Prostate gland (tissue), 2 donors: ENCODE results near the gene SNRNP27. TPM values are rescaled to one million over a fixed set of nuclear protein-coding genes. Genes with fewer than 3 reads are reported as not detected.
"Not testable (repeated sequence)": the region's sequence is repeated elsewhere in the genome, so short reads cannot be mapped to it uniquely, and the experiment has no call there.

Source experiments
- DNase-seq: peaks from one replicate; pipeline ENCODE4 v3.0.0-alpha.2; 2019; ENCODE audit warnings: low spot score
- H3K27ac ChIP-seq, 2 donors: fragments of 200-600 bp; sonication (generic); 2 replicates each; pipeline ENCODE4 v1.5.1; 2017 to 2019
- H3K27me3 ChIP-seq: fragments of 200-600 bp; sonication (generic); replicated peaks from 2 replicates; pipeline ENCODE4 v1.5.1; 2019; ENCODE audit not compliant: insufficient read depth
- H3K36me3 ChIP-seq, 2 donors: fragments of 200-600 bp; sonication (generic); 1 replicate in 1 of 2; 2 replicates in 1 of 2; pipeline versions ENCODE4 v1.5.1 to v1.8.1; 2017 to 2019
- H3K4me1 ChIP-seq: fragments of 200-600 bp; sonication (generic); replicated peaks from 2 replicates; pipeline ENCODE4 v1.5.1; 2019
- H3K4me3 ChIP-seq, 2 donors: fragments of 200-600 bp; sonication (generic); 2 replicates each; pipeline ENCODE4 v1.5.1; 2017 to 2019
- H3K9me3 ChIP-seq: fragments of 200-600 bp; sonication (generic); 2 replicates; pipeline ENCODE4 v1.5.1; 2017
- POLR2A ChIP-seq: fragments of 450-650 bp; IDR thresholded peaks from one replicate; pipeline ENCODE4 v1.6.1; 2016; ENCODE audit warnings: antibody characterized with exemption, mild to moderate bottlenecking
- POLR2AphosphoS5 ChIP-seq: sonication (generic); formaldehyde crosslinking; IDR thresholded peaks from one replicate; pipeline ENCODE4 v1.6.1; 2017; ENCODE audit warnings: antibody characterized with exemption
- WGBS: methylation state at CpG from one replicate; pipeline ENCODE4 v1.1.5; 2018; 5-methylcytosine and 5-hydroxymethylcytosine counted together
- intact Hi-C: fragments of 100-400 bp; cut with DNase I; formaldehyde crosslinking; loops from one replicate; pipeline ENCODE4 v1.14.2; 2022
- small RNA-seq, 2 donors: library from RNA; depleted of rRNA; stranded (forward); fragments of <200 nt; gene quantifications; one replicate each; pipeline ENCODE3, GENCODE V24; 2016
- total RNA-seq, 2 donors: library from RNA; depleted of rRNA; stranded (reverse); fragments of >200 nt; gene quantifications; one replicate each; pipeline ENCODE4 v1.1.0, GENCODE V29; 2016
- TF ChIP-seq, protein P1 (sequence below), 4 experiments: fragments of 200-600 bp in 2 of 4; fragments of 450-650 bp in 2 of 4; sonication (generic) in 2 of 4; IDR thresholded peaks; 1 replicate in 3 of 4; 2 replicates in 1 of 4; pipeline ENCODE4 v1.5.1; 2016 to 2019; ENCODE audit warnings: antibody characterized with exemption in 4 of 4, mild to moderate bottlenecking in 2 of 4, moderate library complexity in 2 of 4

SNRNP27 gene
- total RNA-seq, 2 donors from 2014 or later = 52.1 to 69.1 TPM

DNA sequence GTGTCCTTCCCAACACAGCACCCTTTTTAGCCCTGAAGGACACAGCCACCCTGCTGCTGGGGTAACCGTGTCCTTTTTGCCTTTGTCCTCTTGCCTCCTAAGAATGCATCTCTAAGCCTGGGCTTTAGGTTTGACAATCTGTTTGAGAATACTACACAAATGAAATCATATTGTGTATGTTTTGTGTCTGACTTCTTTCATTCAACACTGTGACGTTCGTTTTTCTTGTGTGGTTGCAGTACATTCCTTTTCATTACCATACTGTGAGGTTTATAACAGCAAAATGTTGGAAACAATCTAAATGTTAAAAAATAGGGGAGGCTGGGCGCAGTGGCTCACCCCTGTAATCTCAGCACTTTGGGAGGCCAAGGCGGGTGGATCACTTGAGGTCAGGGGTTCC, 56.5 kb downstream of the SNRNP27 start:
- no peak overlapping the region for H3K27ac ChIP-seq
- H3K27me3 ChIP-seq = no peaks in the 10 kb centered on the region
- DNase-seq = no peak
- TF ChIP-seq POLR2A (no peak), POLR2AphosphoS5 (no peak)
- TF ChIP-seq, protein P1, sequence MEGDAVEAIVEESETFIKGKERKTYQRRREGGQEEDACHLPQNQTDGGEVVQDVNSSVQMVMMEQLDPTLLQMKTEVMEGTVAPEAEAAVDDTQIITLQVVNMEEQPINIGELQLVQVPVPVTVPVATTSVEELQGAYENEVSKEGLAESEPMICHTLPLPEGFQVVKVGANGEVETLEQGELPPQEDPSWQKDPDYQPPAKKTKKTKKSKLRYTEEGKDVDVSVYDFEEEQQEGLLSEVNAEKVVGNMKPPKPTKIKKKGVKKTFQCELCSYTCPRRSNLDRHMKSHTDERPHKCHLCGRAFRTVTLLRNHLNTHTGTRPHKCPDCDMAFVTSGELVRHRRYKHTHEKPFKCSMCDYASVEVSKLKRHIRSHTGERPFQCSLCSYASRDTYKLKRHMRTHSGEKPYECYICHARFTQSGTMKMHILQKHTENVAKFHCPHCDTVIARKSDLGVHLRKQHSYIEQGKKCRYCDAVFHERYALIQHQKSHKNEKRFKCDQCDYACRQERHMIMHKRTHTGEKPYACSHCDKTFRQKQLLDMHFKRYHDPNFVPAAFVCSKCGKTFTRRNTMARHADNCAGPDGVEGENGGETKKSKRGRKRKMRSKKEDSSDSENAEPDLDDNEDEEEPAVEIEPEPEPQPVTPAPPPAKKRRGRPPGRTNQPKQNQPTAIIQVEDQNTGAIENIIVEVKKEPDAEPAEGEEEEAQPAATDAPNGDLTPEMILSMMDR (IDR thresholded peaks at IDR 0.05) = no peak
- 86% methylated on average over 5 of the region's 5 CpGs for WGBS
- intact Hi-C loops = no loop called here
- H3K4me3 ChIP-seq = no peak overlapping the region
- no peaks in the 10 kb centered on the region for H3K36me3 ChIP-seq
- no peaks in the 10 kb centered on the region for H3K9me3 ChIP-seq
- H3K4me1 ChIP-seq = no peaks in the 10 kb centered on the region

DNA sequence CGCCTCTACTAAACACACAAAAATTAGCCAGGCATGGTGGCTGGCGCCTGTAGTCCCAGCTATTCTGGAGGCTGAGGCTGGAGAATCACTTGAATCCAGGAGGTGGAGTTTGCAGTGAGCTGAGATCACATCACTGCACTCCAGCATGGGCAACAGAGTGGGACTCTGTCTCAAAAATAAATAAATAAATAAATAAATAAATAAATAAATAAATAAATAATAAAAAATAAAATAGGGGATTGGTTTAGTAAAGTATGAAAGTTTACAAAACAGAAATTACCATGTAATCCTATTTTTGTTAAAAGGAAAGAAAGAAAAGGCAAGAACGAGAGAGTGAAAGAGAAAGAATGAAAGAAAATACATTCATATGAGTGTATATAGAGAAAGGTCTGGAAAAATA, 56.9 kb downstream of the SNRNP27 start:
- intact Hi-C loops, H3K4me3 ChIP-seq, H3K27ac ChIP-seq, H3K9me3 ChIP-seq, H3K4me1 ChIP-seq, DNase-seq, H3K27me3 ChIP-seq, H3K36me3 ChIP-seq: not testable (repeated sequence)
- WGBS = 98% methylated on average over 3 of the region's 3 CpGs

DNA sequence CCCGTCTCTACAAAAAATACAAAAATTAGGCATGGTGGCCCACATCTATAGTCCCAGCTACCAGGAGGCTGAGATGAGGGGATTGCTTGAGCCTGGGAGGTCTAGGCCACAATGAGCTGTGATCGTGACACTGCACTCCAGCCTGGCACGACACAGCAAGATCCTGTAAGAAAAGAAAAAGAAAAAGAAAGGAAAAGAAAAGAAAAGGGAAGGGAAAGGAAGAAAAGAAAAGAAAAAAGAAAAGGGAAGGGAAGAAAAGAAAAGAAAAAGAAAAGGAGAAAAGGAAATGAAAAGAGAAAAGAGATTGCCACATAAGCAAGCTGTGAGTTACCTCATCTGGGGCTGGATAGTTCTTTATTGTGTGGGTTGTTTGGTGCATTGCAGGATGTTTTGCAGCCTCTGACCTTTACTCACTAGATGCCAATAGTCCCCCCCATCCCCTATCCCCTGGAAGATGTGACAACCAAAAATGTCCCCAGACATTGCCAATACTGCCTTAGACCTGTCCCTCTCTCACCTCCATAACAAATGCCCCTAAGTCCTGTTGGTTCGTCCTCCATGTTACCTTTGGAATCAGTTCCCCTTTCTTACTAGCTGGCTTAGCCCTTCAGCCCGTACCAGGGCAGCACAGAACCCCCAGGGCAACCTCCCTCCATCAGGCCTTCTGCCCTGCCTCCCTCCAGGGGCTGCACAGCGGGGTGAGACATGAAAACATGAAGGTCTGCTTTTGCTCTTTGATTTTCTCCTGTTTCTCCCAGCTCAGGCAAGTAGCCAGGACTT, 58.8 kb downstream of the SNRNP27 start:
- intact Hi-C loops = no loop called here
- no peaks in the 10 kb centered on the region for H3K27me3 ChIP-seq
- WGBS = 87% methylated on average over 6 of the region's 6 CpGs
- H3K9me3 ChIP-seq = no peaks in the 10 kb centered on the region
- H3K36me3 ChIP-seq = no peaks in the 10 kb centered on the region
- DNase-seq = no peak
- H3K27ac ChIP-seq = no peak overlapping the region
- TF ChIP-seq POLR2AphosphoS5 = no peak
- TF ChIP-seq, protein P1 (IDR thresholded peaks at IDR 0.05) = no peak
- TF ChIP-seq POLR2A = no peak
- H3K4me1 ChIP-seq = no peaks in the 10 kb centered on the region
- no peak overlapping the region for H3K4me3 ChIP-seq

- TF ChIP-seq POLR2A = no peak
- TF ChIP-seq, protein P1 (IDR thresholded peaks at IDR 0.05) = no peak
- TF ChIP-seq POLR2AphosphoS5 = no peak
- no peak for DNase-seq
- WGBS = 100% methylated on average over 1 of the region's 1 CpG
- Histone ChIP-seq H3K4me3 (no peak overlapping the region), H3K27me3 (no peaks in the 10 kb centered on the region), H3K27ac (no peak overlapping the region), H3K36me3 (no peaks in the 10 kb centered on the region), H3K4me1 (no peaks in the 10 kb centered on the region), H3K9me3 (no peaks in the 10 kb centered on the region)
- intact Hi-C loops = no loop called here
These were observed 60.3 kb downstream of the SNRNP27 start for GRCh38 chr2:69954084-69954483.

Small RNA genes lying within 50 kb of the gene (small RNA-seq; reads per million reads assigned to genes)
- 0 reads per million in 2 donors for gene RPL23AP92

Other genes starting within 250 kb of the SNRNP27 start
- gene ANXA4, start 151.8 kb upstream of the SNRNP27 start, total RNA-seq = 10 to 100 TPM; 37.7 to 40.1 TPM
- 10 to 100 TPM; 16.4 to 23.6 TPM for gene GMCL1, start 64.3 kb upstream of the SNRNP27 start, total RNA-seq
- 1 to 10 TPM; 4.2 to 8.0 TPM for gene MXD1, start 21.2 kb downstream of the SNRNP27 start, total RNA-seq
- 10 to 100 TPM in 1 of 2 donors, 1 to 10 TPM in 1; 2.6 to 10.3 TPM for gene ASPRV1, start 67.7 kb downstream of the SNRNP27 start, total RNA-seq
- 100 to 1,000 TPM; 166 to 219 TPM for gene PCBP1, start 193.5 kb downstream of the SNRNP27 start, total RNA-seq